PC-9 (cell line): ENCODE results near the gene PDE4D.

ENCODE experiments used
- CTCF ChIP-seq: fragments of 200-600 bp; sonication (generic); conservative IDR thresholded peaks from 2 replicates; pipeline ENCODE4 v1.6.1; 2017; ENCODE audit warnings: mixed run types, antibody characterized with exemption, mild to moderate bottlenecking, moderate library complexity
- EZH2 ChIP-seq: fragments of 200-600 bp; sonication (generic); IDR thresholded peaks from 2 replicates; pipeline ENCODE4 v1.8.0; 2017; ENCODE audit warnings: antibody characterized with exemption, low read depth

GRCh38 chr5:59367791-59368394 lies 525.6 kb downstream of the PDE4D start:
- TF ChIP-seq CTCF (peak; percentile 78), EZH2 (no peak)
